ENCODE measurements around the gene HTRA3. TPM values are rescaled to one million over a fixed set of nuclear protein-coding genes. Genes with fewer than 3 reads are reported as not detected.

Gene HTRA3
- total and polyA plus RNA-seq, 2 of the 4 experiments (the other 2 are of a cell fraction): 1.3 to 9.5 TPM

- no peak overlapping the region for H2BK20ac ChIP-seq (ENCODE audit: low read depth, low read length)
- H2AK9ac ChIP-seq (replicated peaks; ENCODE audit: low read depth, low read length, poor library complexity): no peak overlapping the region
- H2BK15ac ChIP-seq (ENCODE audit: low read depth, low read length): no peak overlapping the region
- no peak overlapping the region for H3K4me3 ChIP-seq (ENCODE audit: insufficient read depth, low read depth, low read length)
- ATAC-seq (ENCODE audit: low read depth) (no peak), DNase-seq (no peak)
- H3K4me2 ChIP-seq (ENCODE audit: low read depth, low read length): no peak overlapping the region
- BruUV-seq (replicated peaks): no TSS peak
- H2BK5ac ChIP-seq (ENCODE audit: low read depth, low read length, poor library complexity, severe bottlenecking): no peak overlapping the region
- no peak overlapping the region for H3K23ac ChIP-seq (ENCODE audit: low read depth, low read length)
- H3K56ac ChIP-seq (ENCODE audit: extremely low read depth, insufficient read depth, low read length): no peak overlapping the region
- H3K27ac ChIP-seq (ENCODE audit: insufficient read depth, low read length): no peak overlapping the region
- no peak overlapping the region for H4K91ac ChIP-seq (ENCODE audit: insufficient read depth, low read depth, low read length)
- no peaks in the 10 kb centered on the region; the same call in 1 of the 2 replicates for H4K20me1 ChIP-seq (ENCODE audit: insufficient read depth, low read length)
- no peak overlapping the region for H3K9ac ChIP-seq (ENCODE audit: low read depth, low read length)
- no peak overlapping the region for H2AK5ac ChIP-seq (ENCODE audit: low read depth, low read length)
- WGBS, 2 experiments (ENCODE audit: extremely low coverage in 2 of 2, insufficient read length in 1 of 2): 70% methylated on average over 2 of the region's 9 CpGs; no CpG with 5 or more reads in 1 of the 2 experiments
- H3K79me1 ChIP-seq (ENCODE audit: low read depth in 1 of 2, low read length in 2 of 2): no peaks in the 10 kb centered on the region
- H2BK120ac ChIP-seq (ENCODE audit: low read depth, low read length): no peak overlapping the region
- H3K18ac ChIP-seq (ENCODE audit: low read depth, low read length): no peak overlapping the region
- no peak overlapping the region for H4K8ac ChIP-seq (ENCODE audit: low read depth in 2 of 2, low read length in 2 of 2)
- H3K36me3 ChIP-seq (ENCODE audit: control insufficient read depth, insufficient read depth, low read length): no peaks in the 10 kb centered on the region
- intact Hi-C loops (cut with micrococcal nuclease) (no loop called here), dilution Hi-C loops (cut with HindIII; ENCODE audit: low sequenced_read_pairs, unreplicated experiment) (no loop called here), in situ Hi-C loops (cut with MboI; ENCODE audit: low sequenced_read_pairs) (no loop called here)
- peaks cover 15% of the 10 kb centered on the region for H3K9me1 ChIP-seq (ENCODE audit: insufficient read depth, low read length)
- H3K9me3 ChIP-seq (ENCODE audit: control insufficient read depth, insufficient read depth, low read length): peaks cover 5% of the 10 kb centered on the region
- TF ChIP-seq RFX5 (IDR thresholded peaks at IDR 0.05; ENCODE audit: low read depth, low read length) (no peak), CEBPB (IDR thresholded peaks at IDR 0.05; ENCODE audit: low read depth, low read length) (no peak)
- H3K4ac ChIP-seq (ENCODE audit: low read depth, low read length): no peak overlapping the region
- ChIA-PET POLR2A (ENCODE audit: unreplicated experiment) (no interaction called here), CTCF (no interaction called here)
- H4K5ac ChIP-seq (ENCODE audit: low read depth, low read length): no peak overlapping the region
- H3K27me3 ChIP-seq (ENCODE audit: control insufficient read depth, insufficient read depth, low read length): no peaks in the 10 kb centered on the region
- H3K14ac ChIP-seq (replicated peaks; ENCODE audit: low read depth, low read length): no peak overlapping the region
- no peak overlapping the region for H2AFZ ChIP-seq (replicated peaks; ENCODE audit: low read length, poor library complexity)
- no peaks in the 10 kb centered on the region; the same call in 1 of the 2 replicates for H3K4me1 ChIP-seq (ENCODE audit: control insufficient read depth, insufficient read depth, low read length)
These were observed 53.5 kb downstream of the HTRA3 start for GRCh38 chr4:8322794-8323704.

Measured in IMR-90 (cell line).